GM21381 (cell line): ENCODE measurements around the gene IRF2BP1.
"Not testable (repeated sequence)": the region's sequence is repeated elsewhere in the genome, so short reads cannot be mapped to it uniquely, and the experiment has no call there.

Experiments used
- ATAC-seq: cut with Tn5 transposase; IDR thresholded peaks from one replicate; pipeline ENCODE4 v1.9.1; 2021; ENCODE audit warnings: mild to moderate bottlenecking, moderate library complexity; ENCODE audit not compliant: unreplicated experiment

IRF2BP1 gene

GRCh38 chr19:45902651-45903625 lies 17.0 kb upstream of the IRF2BP1 start:
- ATAC-seq = peak; percentile 77

- ATAC-seq = no peak
Observed at GRCh38 chr19:45901912-45902650, 16.1 kb upstream of the IRF2BP1 start, which contains the start of gene MYPOP. Gene MYPOP, minus strand, starts transcription at chr19:45902613. Its CDS starts 840 bp downstream, at chr19:45901773.

GRCh38 chr19:45901432-45901911 lies 15.5 kb upstream of the IRF2BP1 start:
- no peak for ATAC-seq

- ATAC-seq = no peak
Observed at GRCh38 chr19:45900738-45901431, 14.9 kb upstream of the IRF2BP1 start.

- no peak for ATAC-seq
Observed at GRCh38 chr19:45899919-45900589, 14.1 kb upstream of the IRF2BP1 start.

- no peak for ATAC-seq
Observed at GRCh38 chr19:45899253-45899652, 13.3 kb upstream of the IRF2BP1 start.

- no peak for ATAC-seq
Observed at GRCh38 chr19:45897261-45897812, 11.4 kb upstream of the IRF2BP1 start.

GRCh38 chr19:45895983-45896599 lies 10.2 kb upstream of the IRF2BP1 start:
- not testable (repeated sequence) for ATAC-seq

- ATAC-seq = no peak
Observed at GRCh38 chr19:45895519-45895972, 9.6 kb upstream of the IRF2BP1 start.

GRCh38 chr19:45890877-45891276 lies 4.9 kb upstream of the IRF2BP1 start:
- ATAC-seq = no peak

- ATAC-seq = no peak
Observed at GRCh38 chr19:45889210-45889885, 3.4 kb upstream of the IRF2BP1 start.

- ATAC-seq = no peak
Observed at GRCh38 chr19:45887200-45887710, 1.3 kb upstream of the IRF2BP1 start.

- peak; percentile 42 for ATAC-seq
Observed at GRCh38 chr19:45886427-45887199, 672 bp upstream of the IRF2BP1 start.

- ATAC-seq = no peak
Observed at GRCh38 chr19:45884682-45885555, 1.0 kb downstream of the IRF2BP1 start.

- ATAC-seq = no peak
Observed at GRCh38 chr19:45883881-45884681, 1.9 kb downstream of the IRF2BP1 start.

GRCh38 chr19:45883586-45883880 lies 2.4 kb downstream of the IRF2BP1 start:
- no peak for ATAC-seq
